ENCODE results near the gene ALOXE3.

ALOXE3 gene

DNA sequence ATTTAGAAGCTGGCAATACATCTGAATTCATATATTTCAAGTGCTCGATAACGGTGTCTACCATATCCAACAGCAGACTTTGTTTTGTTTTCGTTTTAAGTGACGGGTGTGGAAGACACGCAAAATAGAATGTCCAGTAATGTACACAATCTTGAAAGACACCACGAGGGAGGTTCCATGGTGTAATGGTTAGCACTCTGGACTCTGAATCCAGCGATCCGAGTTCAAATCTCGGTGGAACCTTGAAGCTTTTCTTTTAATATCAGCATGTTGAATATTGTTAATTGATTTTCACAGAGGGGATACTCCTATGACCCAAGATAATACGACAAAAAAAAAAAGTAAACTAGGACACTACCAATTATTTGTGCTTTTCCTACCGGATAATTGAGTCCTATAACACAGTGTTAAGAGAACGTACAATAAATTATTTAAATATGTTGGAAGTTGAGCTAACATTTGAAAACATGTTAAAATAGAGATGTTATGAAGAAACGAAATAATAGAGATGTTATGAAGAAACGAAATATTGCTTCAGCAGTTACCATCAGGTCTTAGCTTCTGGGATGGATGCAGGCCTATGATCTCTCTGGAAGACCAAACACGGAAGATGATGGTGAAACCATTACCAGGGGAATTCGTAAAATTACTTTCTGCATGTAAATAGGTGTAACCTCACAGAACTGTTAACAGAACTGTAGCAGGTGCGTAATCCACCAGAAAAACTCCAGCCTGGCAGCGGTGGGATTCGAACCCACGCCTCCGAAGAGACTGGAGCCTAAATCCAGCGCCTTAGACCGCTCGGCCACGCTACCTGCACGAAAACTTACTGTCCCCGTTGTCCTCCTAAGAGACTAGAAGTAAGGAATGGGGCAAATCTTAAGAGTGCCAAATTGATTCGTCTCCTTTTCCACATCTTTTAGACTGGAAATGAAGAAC is 1.5 kb upstream of the ALOXE3 start:
- TF ChIP-seq, protein P1, sequence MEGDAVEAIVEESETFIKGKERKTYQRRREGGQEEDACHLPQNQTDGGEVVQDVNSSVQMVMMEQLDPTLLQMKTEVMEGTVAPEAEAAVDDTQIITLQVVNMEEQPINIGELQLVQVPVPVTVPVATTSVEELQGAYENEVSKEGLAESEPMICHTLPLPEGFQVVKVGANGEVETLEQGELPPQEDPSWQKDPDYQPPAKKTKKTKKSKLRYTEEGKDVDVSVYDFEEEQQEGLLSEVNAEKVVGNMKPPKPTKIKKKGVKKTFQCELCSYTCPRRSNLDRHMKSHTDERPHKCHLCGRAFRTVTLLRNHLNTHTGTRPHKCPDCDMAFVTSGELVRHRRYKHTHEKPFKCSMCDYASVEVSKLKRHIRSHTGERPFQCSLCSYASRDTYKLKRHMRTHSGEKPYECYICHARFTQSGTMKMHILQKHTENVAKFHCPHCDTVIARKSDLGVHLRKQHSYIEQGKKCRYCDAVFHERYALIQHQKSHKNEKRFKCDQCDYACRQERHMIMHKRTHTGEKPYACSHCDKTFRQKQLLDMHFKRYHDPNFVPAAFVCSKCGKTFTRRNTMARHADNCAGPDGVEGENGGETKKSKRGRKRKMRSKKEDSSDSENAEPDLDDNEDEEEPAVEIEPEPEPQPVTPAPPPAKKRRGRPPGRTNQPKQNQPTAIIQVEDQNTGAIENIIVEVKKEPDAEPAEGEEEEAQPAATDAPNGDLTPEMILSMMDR (IDR thresholded peaks at IDR 0.05; ENCODE audit: borderline replicate concordance, extremely low read depth, low read length, poor library complexity, severe bottlenecking), result no peak
- TF ChIP-seq EZH2 (IDR thresholded peaks at IDR 0.05; ENCODE audit: borderline replicate concordance, low read depth, low read length, severe bottlenecking), result no peak
- Histone ChIP-seq H3K4me3 (ENCODE audit: low read depth in 1 of 2, low read length in 2 of 2) (peak overlapping the region; percentile 83 to 98), H3K36me3 (ENCODE audit: insufficient read depth, low read length) (no peaks in the 10 kb centered on the region), H3K27ac (ENCODE audit: low read length) (peak overlapping the region; percentile 74), H3K9ac (ENCODE audit: low read depth, low read length) (peak overlapping the region; percentile 76), H4K20me1 (ENCODE audit: insufficient read depth, low read length) (peaks cover 24% of the 10 kb centered on the region; the same call in 1 of the 2 replicates), H3K79me2 (ENCODE audit: insufficient read depth, low read length) (no peaks in the 10 kb centered on the region), H3K4me2 (ENCODE audit: insufficient read depth, low read length) (peak overlapping the region; percentile 100), H2AFZ (ENCODE audit: low read depth, low read length) (peak overlapping the region; percentile 44; the same call in 1 of the 2 replicates), H3K9me3 (ENCODE audit: insufficient read depth, low read length, severe bottlenecking) (no peaks in the 10 kb centered on the region), H3K4me1 (ENCODE audit: insufficient read depth, low read length) (peaks cover 73% of the 10 kb centered on the region), H3K27me3 (ENCODE audit: insufficient read depth, low read length, poor library complexity) (peaks cover 71% of the 10 kb centered on the region)
- DNase-seq, result peak; percentile 90
- peak; percentile 47 for ATAC-seq (ENCODE audit: insufficient read depth, low read depth)

DNA sequence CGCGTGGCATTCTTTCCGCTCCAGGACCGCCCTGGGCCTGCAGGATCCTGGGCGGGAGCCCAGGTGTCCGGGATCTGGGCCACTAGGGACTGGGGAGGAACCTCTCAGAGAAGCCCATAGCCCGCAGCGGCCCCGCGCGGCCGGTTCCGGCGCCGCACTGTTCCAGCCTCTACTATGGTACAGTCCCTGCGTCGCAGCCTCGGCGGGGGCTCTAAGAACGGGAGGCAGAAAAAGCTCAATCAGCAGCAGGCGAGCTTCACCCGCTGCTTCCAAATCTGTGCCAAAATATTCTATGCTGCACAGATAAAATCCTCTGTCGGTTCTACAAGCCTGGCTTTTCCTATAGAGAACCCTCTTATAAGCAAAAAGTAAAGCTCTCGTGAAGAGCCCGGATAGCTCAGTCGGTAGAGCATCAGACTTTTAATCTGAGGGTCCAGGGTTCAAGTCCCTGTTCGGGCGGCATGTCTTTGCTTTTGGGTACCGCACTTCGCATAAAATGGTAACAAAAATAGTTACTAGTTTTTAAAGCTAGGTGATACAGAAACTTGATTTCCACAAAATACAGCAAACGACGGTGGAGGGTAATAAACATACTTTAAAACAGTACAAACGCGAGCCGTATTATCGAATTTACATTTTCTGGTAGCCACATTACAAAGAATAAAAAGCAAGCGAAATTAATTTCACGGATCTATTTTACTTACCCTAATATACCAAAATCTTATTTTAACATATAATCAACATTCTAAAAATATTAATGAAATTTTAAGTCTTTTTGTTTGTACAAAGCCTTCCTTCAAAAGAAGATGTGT is 661 bp upstream of the ALOXE3 start:
- Histone ChIP-seq H3K27ac (ENCODE audit: low read length) (peak overlapping the region; percentile 74), H2AFZ (ENCODE audit: low read depth, low read length) (peak overlapping the region; percentile 96), H3K36me3 (ENCODE audit: insufficient read depth, low read length) (no peaks in the 10 kb centered on the region), H3K9me3 (ENCODE audit: insufficient read depth, low read length, severe bottlenecking) (no peaks in the 10 kb centered on the region), H3K4me3 (ENCODE audit: low read depth in 1 of 2, low read length in 2 of 2) (peak overlapping the region; percentile 83 to 98), H3K27me3 (ENCODE audit: insufficient read depth, low read length, poor library complexity) (peaks cover 65% of the 10 kb centered on the region), H3K4me2 (ENCODE audit: insufficient read depth, low read length) (peak overlapping the region; percentile 100), H4K20me1 (ENCODE audit: insufficient read depth, low read length) (peaks cover 16% of the 10 kb centered on the region; the same call in 1 of the 2 replicates), H3K79me2 (ENCODE audit: insufficient read depth, low read length) (no peaks in the 10 kb centered on the region), H3K4me1 (ENCODE audit: insufficient read depth, low read length) (peaks cover 64% of the 10 kb centered on the region), H3K9ac (ENCODE audit: low read depth, low read length) (peak overlapping the region; percentile 76)
- peak; percentile 87 for DNase-seq
- ATAC-seq (ENCODE audit: insufficient read depth, low read depth), result peak; percentile 80
- TF ChIP-seq EZH2 (IDR thresholded peaks at IDR 0.05; ENCODE audit: borderline replicate concordance, low read depth, low read length, severe bottlenecking), result no peak
- TF ChIP-seq, protein P1 (IDR thresholded peaks at IDR 0.05; ENCODE audit: borderline replicate concordance, extremely low read depth, low read length, poor library complexity, severe bottlenecking), result peak; percentile 86

DNA sequence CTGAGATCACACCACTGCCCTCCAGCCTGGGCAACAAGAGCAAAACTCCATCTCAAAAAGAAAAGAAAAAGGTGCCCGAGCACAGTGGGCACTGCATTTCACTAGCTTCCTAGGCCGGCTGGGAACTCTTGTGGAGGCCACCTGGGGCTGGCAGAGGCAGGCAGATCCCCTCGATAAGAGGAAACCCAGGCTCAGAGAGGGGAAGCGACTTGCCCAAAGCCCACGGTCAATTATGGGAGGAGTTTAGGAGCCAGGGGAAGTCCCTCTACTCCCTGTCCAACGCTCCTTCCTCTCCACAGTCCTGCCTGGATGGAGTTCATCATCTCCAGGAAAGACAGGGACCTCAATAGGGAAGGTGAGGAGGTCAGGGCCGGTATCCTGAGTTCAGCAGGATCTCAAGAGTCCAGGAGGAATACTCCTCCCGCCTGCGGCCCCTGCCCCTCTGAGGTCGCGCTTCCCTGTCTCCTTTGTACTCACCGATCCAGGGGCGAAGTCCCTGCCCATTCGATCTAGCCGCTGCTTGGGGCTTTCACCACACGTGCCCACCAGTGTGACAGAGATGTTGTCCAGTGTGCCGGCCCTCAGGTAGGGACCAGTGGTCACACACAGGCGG is 841 bp downstream of the ALOXE3 start:
- H2AFZ ChIP-seq (ENCODE audit: low read depth, low read length), result peak overlapping the region; percentile 96; the same call in 1 of the 2 replicates
- H3K36me3 ChIP-seq (ENCODE audit: insufficient read depth, low read length), result no peaks in the 10 kb centered on the region
- peak overlapping the region in 1 of 2 experiments; percentile 98; a peak in 3 of 4 replicates for H3K4me3 ChIP-seq (ENCODE audit: low read depth in 1 of 2, low read length in 2 of 2)
- H3K27me3 ChIP-seq (ENCODE audit: insufficient read depth, low read length, poor library complexity), result peaks cover 55% of the 10 kb centered on the region
- no peak overlapping the region for H3K27ac ChIP-seq (ENCODE audit: low read length)
- TF ChIP-seq, protein P1 (IDR thresholded peaks at IDR 0.05; ENCODE audit: borderline replicate concordance, extremely low read depth, low read length, poor library complexity, severe bottlenecking), result no peak
- TF ChIP-seq EZH2 (IDR thresholded peaks at IDR 0.05; ENCODE audit: borderline replicate concordance, low read depth, low read length, severe bottlenecking), result no peak
- peak overlapping the region; percentile 100 for H3K4me2 ChIP-seq (ENCODE audit: insufficient read depth, low read length)
- no peak for DNase-seq
- no peaks in the 10 kb centered on the region for H3K79me2 ChIP-seq (ENCODE audit: insufficient read depth, low read length)
- peak overlapping the region; percentile 76 for H3K9ac ChIP-seq (ENCODE audit: low read depth, low read length)
- H4K20me1 ChIP-seq (ENCODE audit: insufficient read depth, low read length), result 0 out of 2 replicates have a peak, but pooled peaks cover 3% of the 10 kb centered on the region
- no peak for ATAC-seq (ENCODE audit: insufficient read depth, low read depth)
- H3K9me3 ChIP-seq (ENCODE audit: insufficient read depth, low read length, severe bottlenecking), result no peaks in the 10 kb centered on the region
- H3K4me1 ChIP-seq (ENCODE audit: insufficient read depth, low read length), result peaks cover 50% of the 10 kb centered on the region

Data from DND-41 (cell line).